Activated T-cell treated with anti-CD3 and anti-CD28 coated beads for 1 hour (primary cell): Measurements from ENCODE around the gene YTHDC1.
"Not testable (repeated sequence)": the region's sequence is repeated elsewhere in the genome, so short reads cannot be mapped to it uniquely, and the experiment has no call there.

Source experiments
- DNase-seq: peaks from one replicate; pipeline ENCODE4 v3.0.0-alpha.2; 2020; ENCODE audit warnings: low read depth

YTHDC1 gene

DNA sequence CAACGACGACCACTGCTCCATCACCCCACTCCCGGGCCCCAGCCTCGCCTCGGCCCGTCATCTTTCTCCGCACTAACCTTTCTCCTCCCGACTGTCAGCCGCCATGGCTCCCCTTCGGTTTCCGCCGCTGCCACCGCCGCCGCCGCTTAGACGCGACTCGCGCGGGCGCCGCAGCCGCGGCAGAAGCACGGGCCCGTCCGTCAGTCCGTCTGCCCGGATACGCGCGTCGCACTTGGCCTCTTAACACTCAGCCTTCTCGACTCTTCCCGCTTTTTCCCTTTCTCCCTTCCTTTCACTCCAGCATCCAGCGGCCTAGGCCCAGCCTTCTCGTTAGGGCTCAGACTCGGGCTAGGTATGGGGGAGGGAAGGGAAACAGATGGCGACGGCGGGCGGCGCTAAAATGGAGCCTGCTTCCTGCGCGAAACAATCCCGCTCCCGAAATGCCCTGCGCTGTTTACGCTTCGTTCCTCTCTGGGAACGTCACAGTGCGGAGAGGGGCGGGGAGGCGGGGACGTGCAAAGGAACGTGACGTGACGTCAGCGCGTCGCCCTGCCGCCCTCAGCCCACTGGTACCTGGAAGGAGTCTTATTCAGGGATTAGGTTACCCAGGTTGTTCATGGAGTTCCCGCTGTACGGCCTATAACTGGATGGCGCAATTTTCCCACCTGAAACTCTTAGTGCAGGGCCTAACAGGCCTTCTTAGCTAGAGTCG lies at the start of gene YTHDC1:
YTHDC1 (minus strand) TSS at position 442 of the 712 bp plus-strand sequence; CDS start at position 105, 337 bp downstream.
- DNase-seq = peak; percentile 91

DNA sequence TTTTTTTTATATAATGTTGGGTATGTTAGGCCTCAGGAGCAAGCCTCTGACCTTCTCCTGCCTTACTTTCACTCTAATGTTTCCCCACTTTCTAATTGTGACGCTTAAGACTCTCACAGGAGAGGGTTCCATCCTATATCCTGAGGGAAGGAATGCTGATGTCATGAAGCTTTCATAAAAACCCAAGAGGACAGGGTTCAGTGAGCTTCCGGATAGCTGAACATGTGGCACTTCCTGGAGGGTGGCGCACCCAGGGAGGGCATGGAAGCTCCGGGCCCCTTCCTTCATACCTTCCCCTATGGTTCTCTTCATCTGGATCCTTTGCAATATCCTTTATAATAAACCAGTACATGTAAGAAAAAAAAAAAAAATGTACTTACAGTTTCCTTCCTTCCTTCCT lies 49.4 kb upstream of the YTHDC1 start:
- no peak for DNase-seq

DNA sequence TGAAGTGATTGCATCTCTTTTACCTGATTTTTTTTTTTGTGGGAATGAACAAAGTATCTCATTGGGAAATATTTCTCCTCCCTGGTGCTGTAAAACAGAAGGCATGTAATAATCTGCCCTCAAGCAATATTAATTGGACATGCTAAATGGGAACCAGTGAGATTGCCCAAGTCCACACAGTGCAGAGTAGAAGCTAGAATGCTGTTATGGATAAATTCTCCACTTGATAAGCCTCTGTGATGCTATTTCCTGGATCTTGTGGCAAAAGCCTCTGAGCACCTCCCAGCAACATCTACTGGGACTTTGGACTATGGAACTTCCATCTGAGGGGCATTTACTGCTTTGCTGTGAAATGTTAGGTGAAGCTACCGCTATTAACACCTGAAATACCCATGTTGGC lies 46.9 kb upstream of the YTHDC1 start:
- no peak for DNase-seq

DNA sequence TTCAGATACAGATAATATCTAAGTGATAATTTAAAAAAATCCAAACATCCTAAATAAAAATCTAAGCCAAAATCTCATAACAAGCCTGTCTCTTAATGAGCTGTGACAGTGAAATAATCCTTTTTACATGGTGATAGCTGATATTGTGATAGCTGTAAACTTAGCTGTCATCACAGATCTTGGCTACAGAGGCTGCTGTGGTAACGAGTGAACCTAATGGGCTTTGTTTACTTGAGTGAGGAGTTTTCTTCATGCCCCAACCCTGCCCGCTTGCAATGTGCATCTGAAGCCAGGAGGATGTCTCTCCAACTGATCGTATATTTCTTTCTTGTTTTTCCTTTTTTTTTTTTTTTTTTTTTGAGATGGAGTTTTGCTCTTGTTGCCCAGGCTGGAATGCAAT lies 41.5 kb upstream of the YTHDC1 start:
- DNase-seq = no peak

DNA sequence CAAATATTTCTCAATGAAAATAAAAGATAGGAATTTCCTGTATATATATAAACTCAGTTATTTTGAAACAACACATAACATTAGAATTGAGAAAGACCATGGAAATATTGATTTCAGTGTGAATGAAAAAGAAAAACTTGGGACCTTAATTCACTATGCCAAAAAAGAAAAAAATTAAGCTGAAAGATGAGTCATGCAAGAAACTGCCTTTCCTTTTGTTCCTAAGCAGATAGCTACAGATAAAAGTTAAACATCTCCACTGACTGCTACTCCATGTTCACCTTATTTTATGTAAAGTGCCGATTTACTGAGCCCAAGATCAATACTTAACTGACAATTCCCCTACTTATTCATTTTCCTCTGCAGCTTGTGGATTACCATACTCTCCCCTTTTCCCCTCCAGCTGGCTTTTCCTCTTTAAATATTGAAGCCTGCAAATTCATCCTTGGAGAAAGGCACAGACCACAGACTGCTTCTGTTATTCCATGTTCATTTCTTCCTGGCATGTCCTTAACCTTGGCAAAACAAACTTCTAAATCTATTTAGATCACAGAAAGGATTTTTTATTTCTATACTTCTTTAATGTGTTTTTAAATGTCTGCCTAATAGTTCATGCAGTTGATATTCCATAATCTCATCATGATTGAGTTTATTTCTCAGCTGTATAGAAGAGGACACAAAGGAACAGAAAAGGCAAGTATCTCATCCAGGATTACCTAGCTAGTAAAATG lies 40.5 kb upstream of the YTHDC1 start:
- DNase-seq = no peak

DNA sequence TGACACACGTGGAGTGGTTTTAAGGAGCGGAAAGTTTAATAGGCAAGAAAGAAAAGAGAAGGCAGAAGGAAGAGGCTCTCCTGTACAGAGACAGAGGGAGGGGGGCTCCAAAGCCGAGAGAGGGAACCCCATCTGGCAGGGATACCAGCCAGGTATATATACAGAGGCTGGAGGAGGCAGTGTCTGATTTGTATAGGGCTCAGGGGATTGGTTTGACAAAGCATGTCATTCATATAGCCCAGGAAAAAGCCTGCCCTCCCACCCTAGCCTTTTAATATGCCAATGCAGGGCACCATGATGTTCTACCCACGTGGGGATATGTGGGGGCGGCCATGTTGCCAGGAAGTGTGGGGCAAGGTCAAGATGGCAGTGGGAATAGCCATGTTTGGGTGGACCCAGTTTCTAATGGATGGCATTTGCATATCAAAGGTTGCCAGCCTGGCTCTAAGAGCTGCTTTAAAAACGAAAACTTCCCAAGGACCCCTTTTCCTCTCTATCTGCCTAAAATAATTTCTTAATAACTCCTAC lies 39.6 kb upstream of the YTHDC1 start:
- DNase-seq = not testable (repeated sequence)

DNA sequence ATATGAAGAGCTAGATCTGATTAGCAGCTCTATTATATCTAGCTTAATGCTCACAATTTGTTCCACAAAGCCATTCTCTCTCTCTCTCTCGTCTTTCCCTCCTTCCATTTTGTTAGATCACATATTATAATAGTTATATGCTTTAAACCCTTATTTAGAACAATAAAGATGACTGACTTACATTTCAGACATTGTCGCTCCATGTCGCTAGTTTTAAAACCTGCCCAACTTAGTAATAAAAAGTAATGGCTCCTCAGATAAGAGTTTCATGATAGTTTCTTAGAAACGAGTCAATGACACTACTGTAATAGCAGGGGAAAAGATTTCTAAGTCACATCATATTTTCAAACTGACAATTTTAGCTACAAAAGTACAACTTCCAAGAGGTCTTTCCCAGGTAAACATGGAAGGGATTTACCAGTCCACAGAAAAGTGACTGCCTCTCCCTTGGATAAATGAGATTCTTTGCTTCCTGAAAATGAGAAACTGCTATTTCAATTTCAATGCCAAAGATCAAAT lies 38.5 kb upstream of the YTHDC1 start:
- no peak for DNase-seq

DNA sequence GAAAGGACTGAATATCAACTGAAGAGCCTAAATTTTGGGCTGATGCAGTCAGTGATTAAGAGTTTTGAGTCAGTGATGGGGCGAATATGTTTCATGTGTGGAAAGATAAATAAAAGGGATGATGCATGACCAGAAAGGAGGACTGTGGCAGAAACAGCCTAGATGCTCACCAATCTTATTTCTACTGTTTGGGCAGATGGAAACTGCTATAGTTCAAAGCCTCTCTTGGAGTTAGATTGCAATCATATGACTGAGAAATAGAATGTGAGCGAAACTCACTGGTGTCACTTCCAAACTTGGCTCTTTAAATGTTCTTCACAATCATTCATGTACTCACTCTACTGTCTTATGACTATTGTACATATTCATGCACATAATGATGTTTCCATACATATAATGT lies 35.4 kb upstream of the YTHDC1 start:
- no peak for DNase-seq

DNA sequence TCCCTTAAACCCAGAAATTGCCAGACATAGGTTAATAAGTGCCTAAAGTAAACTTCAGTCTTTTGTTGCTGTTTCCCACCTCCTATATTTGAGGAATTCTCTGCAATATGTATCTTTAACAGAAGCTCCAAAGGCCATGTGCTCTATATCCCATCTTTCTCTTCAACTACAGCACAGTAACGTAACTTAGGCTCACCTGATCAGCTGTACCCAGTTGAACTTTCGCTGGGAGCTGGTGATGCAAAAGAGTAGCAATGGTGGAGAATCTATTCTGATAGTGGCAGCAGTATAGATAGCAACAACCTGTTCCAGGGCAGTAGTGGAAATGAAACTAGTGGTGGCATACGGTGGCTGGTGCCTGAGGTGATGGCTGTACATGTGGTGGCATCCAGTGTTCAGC lies 33.2 kb upstream of the YTHDC1 start:
- no peak for DNase-seq

DNA sequence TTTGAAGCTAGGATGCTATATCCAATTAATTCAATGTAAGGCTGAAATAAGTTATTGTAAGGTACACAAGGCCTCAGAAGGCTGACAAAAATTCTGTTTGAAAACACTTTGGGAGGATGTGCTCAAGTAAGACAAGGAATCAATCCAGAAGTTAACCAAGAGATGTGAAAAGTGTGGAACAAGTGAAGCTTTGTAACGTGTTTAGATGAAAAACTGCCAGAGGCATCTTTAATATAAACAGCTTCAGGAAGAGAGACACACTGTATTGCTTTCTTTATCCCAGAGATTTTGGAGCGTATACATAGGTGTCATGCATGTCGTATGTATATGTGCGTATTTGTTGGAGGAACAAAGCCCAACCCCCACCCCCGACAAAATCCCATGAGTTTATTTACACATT lies 28.3 kb upstream of the YTHDC1 start:
- no peak for DNase-seq

DNA sequence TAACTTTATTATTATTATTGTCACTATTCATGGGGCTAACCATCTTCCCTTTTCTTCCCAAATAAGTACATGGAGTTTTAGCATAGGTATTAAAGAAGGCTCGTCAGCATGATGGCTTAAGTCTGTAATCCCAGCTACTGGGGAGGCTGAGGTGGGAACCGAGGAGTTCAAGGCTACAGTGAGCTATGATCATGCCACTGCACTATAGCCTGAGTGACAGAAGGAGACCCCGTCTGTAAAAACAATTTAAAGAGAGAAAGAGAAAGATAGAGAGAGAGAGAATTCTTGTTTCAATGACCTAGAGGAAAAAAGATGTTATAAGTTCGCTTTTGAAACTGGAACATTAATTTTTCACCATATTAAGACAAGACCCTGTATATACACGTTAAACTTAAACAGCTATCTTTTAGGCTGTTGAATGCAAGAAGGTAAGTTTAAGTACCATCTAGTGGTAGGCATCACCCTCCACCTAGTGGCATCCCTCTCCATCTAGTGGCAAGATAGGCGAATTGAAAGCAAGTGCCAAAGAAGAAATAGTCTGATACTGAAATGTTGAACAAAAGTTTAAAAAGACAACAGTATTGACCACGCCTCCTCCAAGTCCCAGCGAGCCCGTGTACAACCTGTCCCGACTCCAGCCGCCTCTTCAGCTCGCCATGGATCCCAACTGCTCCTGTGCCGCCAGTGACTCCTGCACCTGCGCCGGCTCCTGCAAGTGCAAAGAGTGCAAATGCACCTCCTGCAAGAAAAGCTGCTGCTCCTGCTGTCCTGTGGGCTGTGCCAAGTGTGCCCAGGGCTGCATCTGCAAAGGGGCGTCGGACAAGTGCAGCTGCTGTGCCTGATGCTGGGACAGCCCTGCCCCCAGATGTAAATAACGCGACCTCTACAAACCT lies 26.0 kb upstream of the YTHDC1 start:
- peak; percentile 9 for DNase-seq

DNA sequence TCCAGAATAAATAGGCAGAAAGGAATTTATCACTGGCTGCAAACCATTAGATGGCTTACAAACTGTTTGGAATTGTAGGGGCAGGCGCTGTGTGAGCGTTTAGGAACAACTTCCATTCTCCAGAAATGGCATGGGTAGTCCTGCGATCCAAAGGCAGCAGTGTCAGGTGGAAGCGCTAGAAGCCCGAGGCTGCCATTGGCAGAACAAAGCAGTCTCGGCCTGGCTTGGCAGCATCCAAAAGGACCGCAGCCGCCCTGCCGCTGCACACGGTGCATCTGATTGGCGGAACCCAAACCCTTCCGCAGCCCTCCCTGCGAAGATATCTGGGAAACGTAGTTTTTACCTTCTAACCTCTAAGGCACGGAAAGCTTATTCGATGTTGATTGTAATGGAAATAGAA lies 23.6 kb upstream of the YTHDC1 start:
- peak; percentile 19 for DNase-seq

DNA sequence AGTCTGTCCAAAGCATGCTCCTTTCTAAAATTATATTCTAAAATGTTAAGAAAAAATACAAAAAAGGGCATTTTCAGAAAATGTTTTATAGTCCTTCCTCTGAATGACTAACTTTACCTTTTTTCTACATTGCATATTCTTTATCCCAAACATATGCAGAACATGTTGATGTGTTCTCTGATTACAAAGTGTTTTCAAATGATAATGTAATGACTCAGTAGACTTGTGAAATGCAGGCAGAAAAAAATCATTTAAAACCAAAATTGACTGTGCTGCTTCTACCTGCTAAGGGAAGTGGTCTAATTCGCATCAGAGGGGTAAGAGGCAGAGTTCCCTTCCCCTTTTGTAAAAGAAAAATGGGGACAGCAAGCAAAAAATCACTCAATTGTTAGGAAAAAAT lies 22.7 kb upstream of the YTHDC1 start:
- DNase-seq = no peak

DNA sequence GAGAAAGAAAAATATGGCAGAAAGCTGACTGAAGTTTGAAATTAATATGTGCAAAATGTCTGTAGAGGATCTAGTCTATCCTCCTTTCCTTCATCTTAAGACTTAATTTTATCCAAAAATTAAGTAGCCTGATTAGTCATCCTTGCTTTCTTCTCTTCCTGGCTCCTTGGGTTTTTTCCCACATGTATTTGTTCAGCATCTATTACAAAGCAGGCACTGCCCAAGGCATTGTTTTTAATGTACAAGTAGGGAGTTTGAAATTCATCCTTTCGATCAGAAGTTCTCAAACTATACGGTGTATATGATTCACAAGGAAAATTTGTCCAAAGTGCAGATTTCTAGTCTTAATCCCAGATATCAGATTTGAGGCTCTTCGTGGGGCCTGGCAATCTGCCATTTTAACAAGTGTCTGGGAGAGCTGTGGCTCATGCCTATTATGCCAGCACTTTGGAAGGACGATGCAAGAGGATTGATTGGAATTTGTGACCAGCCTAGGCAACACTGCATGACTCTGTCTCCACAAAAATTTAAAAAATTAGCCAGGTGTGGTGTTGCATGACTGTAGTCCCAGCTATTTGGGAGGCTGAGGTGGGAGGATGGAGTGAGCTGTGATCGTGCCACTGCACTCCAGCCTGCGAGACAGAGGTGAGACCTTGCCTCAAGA lies 19.4 kb upstream of the YTHDC1 start:
- DNase-seq = no peak

DNA sequence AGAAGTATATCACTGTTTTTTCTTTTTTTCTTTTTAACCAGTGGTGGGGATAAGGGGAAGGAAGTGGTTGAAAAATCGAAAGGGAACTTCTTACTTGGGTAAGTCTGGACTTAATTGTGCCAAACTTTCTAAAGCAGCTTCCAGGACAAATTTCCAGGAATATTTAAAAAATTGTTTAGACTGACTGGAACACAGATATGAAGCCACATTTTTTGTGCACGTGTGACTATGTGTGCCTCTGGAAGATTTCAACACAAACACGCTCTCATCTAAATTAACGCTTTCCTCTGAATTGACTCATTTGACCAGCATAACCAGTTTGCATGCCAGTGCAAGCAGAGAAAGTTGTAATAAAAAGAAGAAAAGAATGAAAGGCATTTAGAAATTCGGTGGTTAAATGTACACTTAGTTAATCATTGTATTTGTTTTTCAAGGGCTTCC lies 18.8 kb upstream of the YTHDC1 start:
- DNase-seq = no peak

DNA sequence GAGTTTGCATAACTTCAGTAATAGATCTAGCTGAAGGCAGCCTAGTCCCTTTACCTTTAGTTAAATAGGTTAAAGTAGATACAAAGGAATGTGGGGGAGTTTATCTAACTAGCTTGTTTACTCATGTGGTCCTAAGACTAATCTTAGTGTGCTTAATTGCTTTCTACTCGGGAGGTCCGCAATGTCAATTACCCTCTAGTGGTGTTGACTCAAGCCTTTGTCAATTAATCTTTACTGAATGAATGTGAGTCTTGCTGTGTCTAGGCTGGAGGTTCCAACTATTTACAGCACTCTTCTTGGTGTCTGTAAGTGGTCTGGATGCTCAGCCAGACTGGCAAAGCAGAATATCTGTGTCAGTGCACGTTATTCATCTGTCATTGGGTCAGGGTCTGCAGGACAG lies 17.9 kb upstream of the YTHDC1 start:
- no peak for DNase-seq

DNA sequence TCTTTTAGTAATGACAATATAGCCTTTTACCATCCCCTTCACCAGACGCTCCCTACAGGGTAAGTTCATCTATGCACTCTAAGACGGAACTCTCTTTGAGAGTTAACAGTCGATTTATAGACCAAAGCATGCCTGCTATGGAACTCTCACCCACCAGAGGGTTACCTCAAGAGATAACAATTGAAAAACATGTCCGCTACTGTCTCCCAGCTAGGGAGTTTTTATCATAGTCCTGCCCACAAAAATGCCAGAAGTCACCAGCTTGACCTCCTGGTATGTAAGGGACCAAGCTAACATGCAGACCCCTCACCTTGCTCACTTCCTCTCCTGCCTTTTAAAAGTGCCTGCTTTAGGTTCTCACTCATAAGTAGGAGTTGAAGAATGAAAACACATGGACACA lies 16.7 kb upstream of the YTHDC1 start:
- no peak for DNase-seq

DNA sequence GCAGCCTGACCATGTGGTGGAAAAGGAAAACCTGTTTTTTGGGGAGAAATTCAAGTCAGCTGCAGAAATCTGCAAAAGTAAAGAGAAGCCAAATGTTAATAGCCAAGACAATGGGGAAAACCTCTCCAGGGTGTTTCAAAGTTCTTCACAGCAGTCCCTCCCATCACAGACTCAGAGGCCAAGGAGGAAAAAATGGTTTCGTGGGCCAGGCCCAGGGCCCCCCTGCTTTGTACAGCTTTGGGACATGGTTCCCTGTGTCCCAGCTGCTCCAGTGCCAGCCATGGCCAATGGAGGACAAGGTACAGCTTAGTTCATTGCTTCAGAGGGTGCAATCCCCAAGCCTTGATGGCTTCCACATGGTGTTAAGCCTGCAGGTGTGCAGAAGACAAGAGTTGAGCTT lies 15.2 kb upstream of the YTHDC1 start:
- DNase-seq = no peak

DNA sequence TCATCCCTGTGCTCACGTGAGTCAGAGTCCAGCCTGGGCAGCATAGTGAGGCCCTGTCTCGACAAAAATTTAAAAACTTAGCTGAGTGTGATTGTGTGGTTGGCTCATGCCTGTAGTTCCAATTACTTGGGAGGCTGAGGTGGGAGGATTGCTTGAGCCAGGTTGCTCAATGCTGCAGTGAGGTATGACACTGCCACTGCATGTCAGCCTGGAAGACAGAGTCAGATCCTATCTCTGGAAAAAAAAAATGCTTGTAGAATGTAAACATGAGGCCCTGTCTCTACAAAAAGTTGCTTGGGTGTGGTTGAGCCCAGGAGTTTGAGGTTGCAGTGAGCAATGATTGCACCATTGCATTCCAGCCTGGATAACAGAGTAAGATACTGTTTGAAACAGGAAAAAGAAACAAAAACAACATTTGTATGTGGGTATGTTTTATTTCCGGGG lies 11.3 kb upstream of the YTHDC1 start:
- no peak for DNase-seq

DNA sequence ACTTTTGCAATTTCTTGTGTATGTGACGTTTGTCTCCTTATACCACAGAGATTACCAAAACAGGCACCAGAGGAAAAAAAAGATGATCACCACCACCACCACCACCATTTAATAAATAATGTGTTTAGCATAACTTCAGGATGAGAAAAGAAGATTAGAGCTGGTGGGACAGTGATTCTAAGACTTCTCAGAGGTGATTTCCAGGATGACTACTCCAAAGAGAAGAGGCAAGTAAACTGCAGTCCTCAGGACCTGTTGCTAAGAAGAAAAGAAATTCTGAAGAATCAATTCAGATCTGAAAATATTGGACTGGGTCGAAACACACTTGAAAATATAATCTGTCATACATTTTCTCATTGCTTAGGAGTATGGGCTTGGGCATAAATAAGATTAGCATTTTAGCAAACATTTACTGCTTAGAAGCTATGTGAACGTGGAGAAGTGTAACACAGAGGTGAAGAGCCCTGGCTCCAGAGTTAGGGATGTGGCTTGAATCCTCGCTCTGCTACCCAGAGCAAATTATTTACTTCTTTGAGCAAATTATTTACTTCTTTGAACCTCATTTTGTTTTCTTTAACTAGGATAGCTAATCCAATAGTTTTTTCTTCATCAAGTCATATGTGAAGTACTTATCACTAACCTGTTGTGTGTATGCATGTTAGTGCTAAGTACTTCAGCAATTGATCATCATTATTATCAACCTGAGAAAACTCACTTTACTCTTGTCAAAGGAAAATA lies 10.5 kb upstream of the YTHDC1 start:
- DNase-seq = no peak

DNA sequence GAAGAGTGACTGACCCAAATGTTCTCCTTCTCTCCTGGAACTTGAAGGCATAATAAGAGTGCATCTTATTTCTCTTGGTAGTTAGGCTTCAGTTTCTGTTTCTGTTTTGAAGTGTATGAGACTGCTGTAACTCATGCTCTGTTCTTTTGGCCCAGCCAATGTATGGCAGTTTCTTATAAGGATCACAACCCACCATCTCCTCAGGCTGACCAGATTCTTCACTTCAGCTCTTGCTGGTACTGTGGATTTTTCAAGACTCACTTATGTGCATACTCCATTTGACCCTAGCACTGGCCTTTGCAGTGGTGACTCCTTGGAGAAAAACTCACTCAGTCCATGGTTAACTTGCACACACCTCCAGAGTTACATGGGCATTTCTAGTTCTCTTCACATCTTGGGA lies 9.6 kb upstream of the YTHDC1 start:
- no peak for DNase-seq
